ENCODE data around the gene BTRC.

BTRC gene

GRCh38 chr10:101446947-101447346 lies 93.0 kb downstream of the BTRC start:
- DNase-seq: no peak

- DNase-seq: no peak
Observed at GRCh38 chr10:101447477-101447876, 93.5 kb downstream of the BTRC start.

GRCh38 chr10:101450277-101451080 lies 96.5 kb downstream of the BTRC start:
- DNase-seq: no peak

GRCh38 chr10:101451261-101451660 lies 97.3 kb downstream of the BTRC start:
- no peak for DNase-seq

- DNase-seq: no peak
Observed at GRCh38 chr10:101451667-101452069, 97.7 kb downstream of the BTRC start.

DNA sequence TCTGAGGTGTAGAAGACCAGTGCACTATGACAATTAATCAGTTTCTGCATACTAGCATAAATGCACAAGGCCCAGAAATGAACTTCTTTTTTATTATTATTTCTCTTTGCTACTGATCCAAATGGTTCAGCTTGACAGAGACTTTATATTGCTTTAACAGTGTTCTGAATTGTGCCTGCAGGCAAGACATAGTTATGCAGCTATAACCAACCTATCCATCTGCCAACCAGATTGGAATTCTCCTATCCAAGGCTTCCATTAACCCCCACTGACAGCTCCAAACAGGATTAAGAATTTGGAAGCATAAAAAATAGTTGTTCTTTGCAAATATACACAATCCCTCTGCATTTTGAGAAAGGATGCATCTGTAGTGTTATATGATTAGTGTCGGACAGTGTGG lies 98.2 kb downstream of the BTRC start:
- DNase-seq: no peak

- DNase-seq: no peak
Observed at GRCh38 chr10:101452593-101452992, 98.6 kb downstream of the BTRC start.

GRCh38 chr10:101453318-101453717 lies 99.4 kb downstream of the BTRC start:
- no peak for DNase-seq

GRCh38 chr10:101453791-101454718 lies 100.1 kb downstream of the BTRC start:
- peak; percentile 6 for DNase-seq

DNA sequence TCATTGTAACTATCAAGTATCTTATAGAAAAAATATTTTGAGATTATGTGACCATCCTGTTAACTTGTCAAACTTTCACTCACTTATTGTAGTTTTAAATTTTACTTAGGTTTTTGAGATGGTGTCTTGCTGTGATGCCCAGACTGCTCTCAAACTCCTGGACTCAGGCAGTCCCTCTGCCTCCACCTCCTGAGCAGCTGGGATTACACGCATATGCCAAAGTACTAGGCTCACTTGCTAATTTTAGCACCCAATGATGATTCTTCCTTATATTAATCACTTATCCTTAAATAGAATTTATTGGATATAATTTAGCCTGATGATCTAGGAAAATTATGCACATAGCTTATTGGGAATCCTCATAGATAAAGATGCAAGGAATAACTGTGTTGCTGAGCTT lies 104.9 kb downstream of the BTRC start:
- no peak for DNase-seq

GRCh38 chr10:101464082-101464481 lies 110.1 kb downstream of the BTRC start:
- no peak for DNase-seq

DNA sequence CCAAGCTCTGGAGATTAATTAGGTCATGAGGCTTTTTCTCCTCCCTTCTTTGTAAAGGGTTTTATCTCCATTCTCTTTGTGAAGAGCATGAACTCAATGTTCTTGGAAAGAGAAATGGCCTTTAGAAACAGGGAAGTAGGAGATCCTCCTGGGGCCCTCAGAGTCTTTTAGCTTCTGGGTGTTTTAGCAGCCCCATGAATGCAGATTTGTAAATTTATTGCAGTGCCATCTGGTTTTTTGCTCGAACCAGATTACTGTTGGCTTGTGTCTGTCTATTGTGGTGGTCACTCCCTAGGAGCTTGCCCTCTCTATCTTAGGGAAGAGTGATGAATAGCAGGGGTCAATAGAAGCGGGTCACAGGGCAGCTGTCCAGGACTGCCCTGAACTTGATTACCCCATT lies 110.6 kb downstream of the BTRC start:
- no peak for DNase-seq

DNA sequence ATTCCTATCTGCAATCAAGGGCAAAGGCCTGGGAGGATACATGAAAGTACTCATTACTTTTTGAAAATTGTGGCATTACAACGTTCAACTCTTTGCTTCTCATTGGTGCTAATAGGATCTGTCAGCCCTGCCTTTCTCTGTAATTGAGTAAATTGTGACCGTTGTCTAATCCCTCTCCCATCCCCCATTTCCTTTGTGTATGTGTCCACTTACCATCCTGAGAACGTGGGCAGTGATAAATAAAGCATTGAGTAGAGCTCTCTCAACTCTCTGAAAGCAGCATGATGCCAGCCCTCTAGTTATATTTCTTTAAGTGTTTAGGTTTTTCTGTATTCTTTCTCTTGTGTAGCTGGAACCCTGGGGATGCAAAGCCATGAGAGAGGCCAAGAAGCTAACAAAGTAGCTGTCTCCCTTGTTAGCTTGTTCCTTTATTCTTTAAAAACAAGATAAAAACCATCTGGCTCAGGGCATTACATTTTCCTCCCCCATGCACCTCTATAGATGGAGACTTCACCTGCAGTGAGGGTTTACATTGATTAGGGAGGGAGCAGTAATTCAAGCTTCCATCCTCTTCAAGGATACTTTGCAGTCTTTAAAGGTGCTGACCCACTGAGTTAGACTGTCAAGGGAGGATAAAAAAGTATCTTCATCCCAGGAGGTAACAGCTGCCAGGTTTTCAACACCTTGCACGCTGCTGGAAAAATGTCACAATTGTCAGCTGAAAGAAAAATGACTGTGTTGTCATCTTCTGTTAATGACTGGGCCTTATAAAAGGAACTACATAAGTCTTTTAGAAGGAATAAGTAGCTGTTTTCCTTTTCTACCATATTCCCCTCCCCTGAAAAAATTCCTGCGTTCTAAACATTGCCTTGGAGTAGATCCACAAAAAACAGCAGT lies 112.3 kb downstream of the BTRC start:
- no peak for DNase-seq

- peak; percentile 48 for DNase-seq
Observed at GRCh38 chr10:101467286-101467770, 113.4 kb downstream of the BTRC start.

- no peak for DNase-seq
Observed at GRCh38 chr10:101468159-101468558, 114.2 kb downstream of the BTRC start.

DNA sequence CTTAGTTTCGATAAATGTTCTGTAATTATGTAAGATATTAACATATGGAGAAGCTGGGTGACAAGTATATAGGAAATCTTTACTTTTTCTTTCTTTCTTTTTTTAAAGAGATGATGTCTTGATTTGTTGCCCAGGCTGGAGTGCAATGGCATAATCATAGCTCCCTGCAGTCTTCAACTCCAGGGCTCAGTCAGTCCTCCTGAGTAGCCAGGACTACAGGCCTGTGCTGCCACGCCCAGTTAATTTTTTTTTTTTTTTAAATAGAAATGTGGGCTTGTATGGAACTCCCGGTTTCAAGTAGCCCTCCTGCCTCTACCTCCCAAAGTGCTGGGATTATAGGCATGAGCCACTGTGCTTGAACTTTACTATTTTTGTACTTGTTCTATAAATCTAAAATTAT lies 122.4 kb downstream of the BTRC start:
- DNase-seq: no peak

- DNase-seq: no peak
Observed at GRCh38 chr10:101478956-101479355, 125.0 kb downstream of the BTRC start.

DNA sequence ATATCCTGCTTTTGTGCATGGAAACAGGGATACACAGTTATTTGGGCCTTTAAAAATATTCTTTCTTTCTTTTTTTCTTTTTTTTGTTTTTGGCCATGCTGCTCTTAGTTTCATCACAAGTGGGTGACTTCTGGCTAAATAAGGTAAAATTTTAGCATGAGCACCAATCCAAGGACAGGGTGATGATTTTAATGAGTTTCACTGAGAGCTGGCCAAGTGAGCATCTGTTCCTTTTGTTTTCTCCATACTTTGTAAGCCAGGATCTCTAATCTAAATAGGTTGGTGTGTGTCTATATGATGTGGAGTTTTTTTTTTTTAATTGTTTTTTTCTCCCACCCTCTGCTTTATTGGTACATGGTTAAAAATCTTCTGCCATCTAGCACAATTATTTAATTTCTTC lies 127.3 kb downstream of the BTRC start:
- no peak for DNase-seq

GRCh38 chr10:101482568-101482967 lies 128.6 kb downstream of the BTRC start:
- no peak for DNase-seq

DNA sequence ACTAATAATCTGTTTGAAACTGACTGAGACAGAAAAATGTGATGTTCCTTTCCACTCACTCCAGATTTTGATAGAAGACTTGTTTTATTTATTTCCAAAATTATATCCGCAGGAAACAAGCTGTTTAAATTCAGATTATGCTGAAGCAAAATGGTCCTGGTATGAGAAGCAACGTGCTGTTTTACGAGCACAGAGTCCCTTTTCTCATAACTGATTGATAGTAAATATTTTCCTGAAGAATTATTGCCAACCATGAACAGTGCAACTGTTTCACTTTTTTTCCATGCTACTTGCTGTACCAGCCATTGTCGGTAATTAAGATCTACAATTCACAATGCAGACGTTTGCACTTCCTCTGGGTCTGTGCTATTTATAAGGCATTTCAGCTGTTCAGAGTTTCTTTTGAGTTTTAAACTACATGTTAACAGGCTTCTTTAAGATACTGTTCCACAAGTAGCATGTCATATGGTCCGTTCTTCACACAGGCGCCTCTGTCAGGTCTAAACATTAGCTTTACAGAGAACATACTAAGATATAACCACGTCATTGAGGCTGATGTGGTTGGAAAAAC lies 130.3 kb downstream of the BTRC start:
- DNase-seq: no peak

DNA sequence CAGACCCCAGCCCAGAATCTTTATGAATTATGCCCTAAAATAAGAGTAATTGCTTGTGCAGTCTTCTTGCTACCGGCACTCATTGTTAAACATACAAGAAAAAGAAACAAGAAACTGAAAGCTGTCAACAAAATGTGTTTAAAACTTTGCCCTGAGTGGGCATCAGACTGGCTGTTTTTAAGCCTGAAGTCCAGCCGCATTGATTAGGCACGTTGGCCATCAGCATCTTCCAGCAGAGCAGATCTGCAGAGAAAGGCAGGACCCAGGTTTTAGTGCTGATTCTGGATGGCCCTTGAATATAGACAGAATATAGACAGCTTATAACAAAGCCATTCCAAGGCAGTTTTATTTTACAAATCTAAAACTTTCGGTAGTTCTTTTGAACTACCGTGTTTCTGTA lies 131.2 kb downstream of the BTRC start:
- no peak for DNase-seq
